Right renal cortex interstitium (tissue), 3 donors: Measurements from ENCODE around the gene KCNJ3. TPM values are rescaled to one million over a fixed set of nuclear protein-coding genes. Genes with fewer than 3 reads are reported as not detected.
"Not testable (repeated sequence)": the region's sequence is repeated elsewhere in the genome, so short reads cannot be mapped to it uniquely, and the experiment has no call there.

Source experiments
- DNase-seq, 3 donors: peaks; one replicate each; pipeline ENCODE4 v3.0.0-alpha.2; 2013; ENCODE audit warnings: low read depth in 3 of 3, low spot score in 2 of 3
- polyA plus RNA-seq, 3 donors: library from polyadenylated mRNA; unstranded; fragments of 120-200 nt; gene quantifications; one replicate each; pipeline ENCODE4 v1.2.1, GENCODE V29; 2013; ENCODE audit not compliant: insufficient read length in 3 of 3

KCNJ3 gene
- polyA plus RNA-seq, 3 donors, result 6.4 to 9.5 (median 7.9) TPM

DNA sequence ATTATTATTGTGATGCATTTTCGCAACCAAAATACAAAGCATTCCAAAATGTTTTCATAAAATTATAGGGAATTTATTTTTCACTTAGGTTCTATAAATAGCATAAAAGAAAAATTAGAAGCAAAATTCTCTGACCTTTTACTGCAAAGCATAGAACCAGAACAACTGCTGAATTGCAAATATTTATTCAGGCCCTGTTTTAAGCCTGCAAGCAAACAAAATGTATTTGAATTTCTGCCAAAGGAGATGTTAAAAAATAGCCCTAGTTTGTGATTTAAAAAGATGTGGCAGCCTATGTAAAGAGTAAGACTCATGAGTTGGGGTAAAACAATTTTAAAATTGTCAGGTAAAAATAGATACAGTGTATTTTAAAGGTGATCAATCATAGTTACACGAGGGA lies 138.1 kb downstream of the KCNJ3 start:
- DNase-seq, result no peak

DNA sequence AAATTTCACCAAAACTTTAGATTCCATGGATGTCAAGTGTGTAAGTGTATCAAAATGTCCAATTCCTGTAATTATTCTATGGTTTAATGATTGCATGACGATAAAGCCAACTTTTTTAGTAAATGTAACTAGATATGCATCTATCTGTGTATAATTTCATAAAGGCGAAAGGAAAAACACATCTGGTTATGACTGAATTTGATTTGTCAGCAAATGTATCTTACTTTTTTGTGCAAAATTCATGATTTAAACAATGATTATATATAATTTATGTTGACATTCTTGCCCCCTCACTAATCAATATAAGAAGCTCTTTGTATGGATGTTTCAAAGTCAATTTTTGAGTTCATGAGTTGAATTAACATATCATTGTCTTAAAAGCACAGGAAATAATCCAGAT lies 138.5 kb downstream of the KCNJ3 start:
- no peak for DNase-seq

DNA sequence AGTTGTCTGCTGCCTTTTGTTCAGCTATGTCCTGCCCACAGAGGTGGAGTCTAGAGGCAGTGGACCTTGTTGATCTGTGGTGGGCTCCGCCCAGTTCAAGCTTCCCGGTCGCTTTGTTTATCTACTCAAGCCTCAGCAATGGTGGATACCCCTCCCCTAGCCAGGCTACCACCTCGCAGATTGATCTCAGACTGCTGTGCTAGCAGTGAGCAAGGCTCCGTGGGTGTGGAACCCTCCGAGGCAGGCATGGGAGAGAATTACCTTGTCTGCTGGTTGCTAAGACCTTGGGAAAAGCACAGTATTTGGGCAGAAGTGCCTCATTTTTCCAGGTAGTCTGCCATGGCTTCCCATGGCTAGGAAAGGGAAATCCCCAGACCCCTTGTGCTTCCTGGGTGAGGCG lies 146.0 kb downstream of the KCNJ3 start:
- no peak for DNase-seq

DNA sequence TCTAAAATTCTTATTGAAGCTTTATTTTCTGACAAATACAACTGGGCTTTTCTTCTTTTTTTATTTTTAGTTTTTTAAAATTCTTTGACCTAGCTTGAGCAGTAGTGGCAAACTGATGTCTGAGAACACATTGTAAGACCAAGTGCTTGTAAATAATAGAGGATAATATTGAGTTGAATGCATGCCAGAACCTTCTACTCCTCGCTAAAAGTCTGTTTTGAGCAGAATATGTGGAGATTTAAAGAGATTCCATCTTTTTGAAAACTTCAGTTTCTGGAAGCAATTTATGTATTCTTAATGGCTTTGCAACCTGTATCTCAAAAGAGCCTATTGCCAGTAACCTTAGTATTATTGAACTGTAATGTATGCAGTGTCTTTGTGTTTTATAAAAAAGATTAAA lies 148.3 kb downstream of the KCNJ3 start:
- DNase-seq, result no peak

DNA sequence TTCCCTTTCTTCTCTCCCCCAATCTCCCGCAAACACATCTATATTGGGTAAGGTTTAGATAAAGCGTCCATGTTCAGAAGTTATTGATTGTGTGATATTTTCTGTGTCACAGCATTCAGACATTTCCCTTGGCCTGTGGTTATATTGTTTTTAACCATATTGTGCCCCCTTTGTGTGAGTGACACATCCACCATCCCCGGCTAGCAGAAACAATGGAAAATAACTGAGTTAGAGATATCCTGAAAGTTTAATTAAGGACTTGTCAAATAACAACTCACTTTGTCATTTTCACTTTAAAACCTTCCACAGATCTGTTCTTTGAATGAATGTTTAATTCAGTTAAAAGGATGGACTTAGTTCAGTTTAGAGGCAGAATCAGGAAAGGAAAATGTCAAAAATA lies 151.0 kb downstream of the KCNJ3 start:
- no peak for DNase-seq

DNA sequence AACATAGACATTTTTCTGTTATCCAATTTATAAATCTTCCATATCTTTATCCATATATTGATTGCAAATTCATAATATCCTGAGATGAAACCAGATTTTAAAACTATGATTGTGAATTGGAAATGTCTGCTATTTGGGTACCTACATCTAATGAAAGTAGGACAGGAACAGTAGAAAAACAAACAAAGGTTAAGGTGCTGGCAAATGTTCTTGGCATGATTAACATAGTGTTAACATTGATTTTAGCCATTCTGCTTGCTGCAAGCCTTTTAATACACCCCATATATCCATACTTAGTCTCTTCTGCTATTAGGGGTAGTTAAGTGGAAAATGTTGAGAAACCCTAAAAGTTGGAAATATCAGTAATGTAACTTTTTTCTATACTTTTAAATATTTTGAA lies 152.0 kb downstream of the KCNJ3 start:
- DNase-seq, result no peak

DNA sequence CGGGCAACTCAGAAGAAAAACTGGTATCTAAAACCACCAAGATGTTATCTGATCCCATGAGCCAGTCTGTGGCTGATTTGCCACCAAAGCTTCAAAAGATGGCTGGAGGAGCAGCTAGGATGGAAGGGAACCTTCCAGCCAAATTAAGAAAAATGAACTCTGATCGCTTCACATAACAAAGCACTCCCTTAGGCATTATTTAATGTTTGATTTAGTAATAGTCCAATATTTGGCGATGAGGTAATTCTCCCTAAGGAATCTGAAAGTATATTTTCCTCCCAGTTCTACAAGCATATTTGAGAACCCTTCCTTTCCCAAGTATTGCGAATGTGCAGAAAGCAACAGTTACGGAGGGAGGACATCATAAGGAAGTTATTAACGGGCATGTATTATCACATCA lies 156.6 kb downstream of the KCNJ3 start:
- no peak for DNase-seq

DNA sequence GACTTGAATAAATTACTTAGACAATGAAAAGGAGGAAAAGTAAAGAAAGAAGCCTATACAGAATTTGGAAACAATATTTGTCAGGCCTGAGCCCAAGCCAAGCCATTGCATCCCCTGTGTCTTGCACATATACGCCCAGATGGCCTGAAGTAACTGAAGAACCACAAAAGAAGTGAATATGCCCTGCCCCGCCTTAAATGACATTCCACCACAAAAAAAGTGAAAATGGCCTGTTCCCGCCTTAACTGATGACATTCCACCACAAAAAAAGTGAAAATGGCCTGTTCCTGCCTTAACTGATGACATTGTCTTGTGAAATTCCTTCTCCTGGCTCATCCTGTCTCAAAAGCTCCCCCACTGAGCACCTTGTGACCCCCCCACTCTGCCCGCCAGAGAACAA lies 168.7 kb downstream of the KCNJ3 start:
- not testable (repeated sequence) for DNase-seq

DNA sequence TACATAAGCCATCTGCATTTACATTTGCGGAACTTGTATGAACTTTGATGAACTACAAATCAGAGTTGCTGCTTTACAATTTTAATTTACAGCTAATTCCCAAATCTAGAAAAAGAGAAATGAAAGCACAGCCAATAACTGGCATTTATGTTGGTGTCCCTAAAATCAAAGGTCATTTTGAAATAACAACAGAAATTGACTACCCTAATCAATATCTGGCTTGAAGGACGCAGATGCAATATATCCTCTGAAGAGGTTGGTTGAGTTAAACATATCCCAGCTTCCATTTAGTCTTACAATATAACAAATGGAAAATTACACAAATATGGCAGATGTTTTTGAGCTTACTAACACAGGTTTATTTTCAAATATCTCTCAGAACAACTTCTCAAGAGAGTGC lies 177.5 kb downstream of the KCNJ3 start:
- no peak for DNase-seq

DNA sequence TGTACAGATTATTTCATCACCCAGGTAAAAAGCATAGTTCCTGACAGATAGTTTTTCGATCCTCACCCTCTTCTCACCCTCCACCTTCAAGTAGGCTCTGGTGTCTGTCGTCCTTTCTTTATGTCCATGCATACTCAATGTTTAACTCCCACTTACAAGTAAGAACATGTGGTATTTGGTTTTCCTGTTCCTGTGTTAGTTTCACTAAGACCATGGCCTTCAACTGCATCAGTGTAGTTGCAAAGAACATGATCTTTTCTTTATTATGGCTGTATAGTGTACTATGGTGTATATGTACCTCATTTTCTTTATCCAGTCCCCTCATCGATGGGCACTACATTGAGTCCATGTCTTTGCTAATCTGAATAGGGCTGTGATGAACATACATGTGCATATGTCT lies 184.2 kb downstream of the KCNJ3 start:
- DNase-seq, result no peak

DNA sequence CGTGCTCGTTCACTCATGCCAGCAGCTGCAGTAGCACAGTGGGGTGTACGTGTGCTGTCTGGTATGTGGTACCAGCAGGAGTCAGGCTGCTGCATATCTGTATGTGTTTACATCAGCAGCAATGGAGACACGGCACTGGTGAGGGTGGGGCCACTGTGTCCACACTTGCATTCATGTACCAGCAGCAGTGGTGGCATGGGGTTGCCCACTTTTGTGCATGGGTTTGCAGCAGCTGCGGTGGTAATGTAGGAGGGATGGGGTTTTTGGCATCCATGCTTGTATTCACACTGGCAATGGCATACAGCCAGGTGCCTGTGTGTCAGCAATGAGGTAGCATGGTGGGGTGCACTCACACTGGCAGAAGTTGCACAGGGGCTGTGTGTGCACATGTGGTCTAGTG lies 187.8 kb downstream of the KCNJ3 start:
- DNase-seq, result no peak

DNA sequence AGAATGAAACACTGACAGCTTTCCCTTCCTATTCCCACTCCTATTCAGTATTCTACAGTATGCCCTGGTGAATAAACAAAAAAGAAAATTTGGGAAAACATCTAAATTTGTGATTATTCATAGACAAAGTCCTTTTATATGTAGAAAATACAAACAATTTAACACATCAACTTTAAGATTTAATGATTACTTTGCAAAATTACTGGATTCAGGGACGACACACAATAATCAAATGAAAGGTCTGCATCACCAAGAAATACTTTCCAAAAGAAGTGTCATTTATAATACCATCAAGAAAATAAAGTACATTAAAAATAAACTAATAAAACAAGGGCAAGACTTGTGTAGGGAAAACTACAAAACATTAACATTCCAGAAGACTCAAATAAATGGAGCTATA lies 199.8 kb downstream of the KCNJ3 start:
- DNase-seq, result no peak

DNA sequence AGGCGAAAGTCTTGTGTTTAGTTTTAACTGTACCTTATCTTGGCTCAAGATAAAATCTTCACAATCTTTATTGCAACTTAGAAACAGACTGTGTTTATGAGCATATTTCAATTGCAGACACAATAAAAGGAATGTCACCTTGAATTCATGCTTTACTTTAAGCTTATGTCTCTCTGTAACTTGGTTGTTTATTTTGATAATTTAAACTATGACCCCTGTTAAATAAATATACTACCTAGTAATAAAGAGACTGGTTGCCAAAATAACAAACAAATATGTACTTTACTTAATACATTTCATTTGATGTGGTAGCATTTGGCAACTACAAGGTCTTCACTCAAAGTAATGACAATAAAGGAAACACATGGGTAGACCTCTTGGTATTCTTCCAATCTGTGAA lies 202.6 kb downstream of the KCNJ3 start:
- DNase-seq, result no peak
